ENCODE data around the gene SLC34A1.
"Not testable (repeated sequence)": the region's sequence is repeated elsewhere in the genome, so short reads cannot be mapped to it uniquely, and the experiment has no call there.

SLC34A1 gene

GRCh38 chr5:177368869-177369644 is 15.2 kb upstream of the SLC34A1 start:
- no peak for DNase-seq

DNA sequence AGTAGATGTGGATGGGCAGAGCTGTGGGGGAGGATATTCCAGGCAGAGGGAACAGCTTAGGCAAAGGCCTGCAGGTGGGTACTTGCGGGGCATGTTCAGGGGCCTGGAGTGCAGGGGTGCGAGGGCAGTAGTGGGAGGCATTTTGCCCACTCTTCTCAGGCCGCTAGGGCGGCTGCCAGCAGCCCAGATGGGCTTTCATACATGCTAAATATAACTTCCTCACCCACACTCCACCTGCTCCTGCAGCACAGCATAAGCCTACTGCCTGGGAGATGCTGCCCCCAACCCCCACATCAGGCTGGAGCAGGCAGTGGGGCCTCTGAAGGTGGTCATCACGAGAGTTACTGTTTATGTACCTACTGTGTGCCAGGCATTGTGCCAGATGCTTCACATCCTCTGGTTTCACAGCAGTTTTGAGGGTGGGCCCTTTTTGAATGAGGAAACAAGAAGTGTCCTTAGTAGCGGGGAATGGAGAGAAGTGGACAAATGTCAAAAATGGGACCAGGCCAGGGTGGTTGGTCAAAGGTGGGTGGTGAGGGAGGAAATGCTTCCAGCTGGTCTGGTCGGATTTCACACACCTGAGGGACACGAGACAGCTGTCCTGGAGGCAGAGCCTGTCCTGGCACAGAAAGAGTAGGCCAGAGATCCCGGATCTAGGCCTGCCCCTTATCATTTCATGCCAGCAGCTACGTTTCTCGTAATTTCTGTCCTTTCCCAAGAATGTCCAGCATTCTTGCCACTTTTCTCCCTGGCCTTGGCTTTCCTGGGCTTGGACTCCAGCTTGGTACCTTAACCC is 14.4 kb upstream of the SLC34A1 start:
- peak; percentile 57 for DNase-seq

DNA sequence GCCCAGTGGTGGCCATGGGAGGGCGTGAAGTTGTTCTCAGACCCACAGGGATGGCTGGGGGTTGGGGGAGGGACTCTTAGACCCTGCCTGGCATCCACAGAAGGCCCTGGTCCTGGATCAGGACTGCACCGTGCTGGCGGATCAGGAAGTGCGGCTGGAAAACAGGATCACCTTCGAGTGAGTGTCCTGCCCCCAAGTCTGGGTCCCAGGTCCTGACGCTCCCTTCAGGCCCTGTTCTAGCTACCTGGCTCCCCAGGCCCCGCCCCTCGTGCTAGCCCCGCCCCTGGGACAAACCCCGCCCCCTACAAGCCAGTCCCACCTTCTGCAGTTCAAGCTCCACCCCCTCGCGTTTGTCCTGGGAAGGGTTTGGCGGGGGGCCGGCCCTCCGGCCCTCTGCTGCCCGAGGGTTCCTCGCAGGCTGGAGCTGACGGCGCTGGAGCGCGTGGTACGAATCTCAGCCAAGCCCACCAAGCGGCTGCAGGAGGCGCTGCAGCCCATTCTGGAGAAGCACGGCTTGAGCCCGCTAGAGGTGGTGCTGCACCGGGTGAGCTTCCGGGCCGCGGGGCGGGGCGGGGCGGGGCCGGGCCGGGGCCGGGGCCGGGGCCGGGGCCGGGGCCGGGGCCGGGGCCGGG is 13.6 kb upstream of the SLC34A1 start:
- DNase-seq, result peak; percentile 91

- DNase-seq, result no peak
Observed at GRCh38 chr5:177371120-177372033, 12.9 kb upstream of the SLC34A1 start.

GRCh38 chr5:177372034-177372896 is 12.0 kb upstream of the SLC34A1 start:
- peak; percentile 32 for DNase-seq

- DNase-seq, result no peak
Observed at GRCh38 chr5:177372910-177373309, 11.3 kb upstream of the SLC34A1 start.

DNA sequence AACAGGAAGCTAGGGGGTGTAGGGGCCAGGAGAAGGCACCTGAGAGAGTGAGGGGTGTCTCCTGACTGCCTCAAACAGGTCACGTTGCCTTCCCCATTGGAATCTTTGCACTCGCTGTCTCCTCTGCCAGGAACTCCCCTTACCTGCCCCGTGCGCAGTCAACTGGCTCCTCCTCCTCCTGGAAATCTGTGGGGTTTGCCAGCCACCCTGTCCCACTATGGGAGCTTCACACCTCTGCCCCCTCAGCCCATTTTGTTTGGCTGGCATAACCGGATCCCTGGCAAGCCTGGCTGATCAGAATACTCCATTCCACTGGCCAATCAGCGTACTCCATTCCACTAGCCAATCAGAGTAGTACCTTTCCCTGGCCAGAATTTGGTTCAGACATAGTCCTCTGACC is 10.4 kb upstream of the SLC34A1 start:
- no peak for DNase-seq

DNA sequence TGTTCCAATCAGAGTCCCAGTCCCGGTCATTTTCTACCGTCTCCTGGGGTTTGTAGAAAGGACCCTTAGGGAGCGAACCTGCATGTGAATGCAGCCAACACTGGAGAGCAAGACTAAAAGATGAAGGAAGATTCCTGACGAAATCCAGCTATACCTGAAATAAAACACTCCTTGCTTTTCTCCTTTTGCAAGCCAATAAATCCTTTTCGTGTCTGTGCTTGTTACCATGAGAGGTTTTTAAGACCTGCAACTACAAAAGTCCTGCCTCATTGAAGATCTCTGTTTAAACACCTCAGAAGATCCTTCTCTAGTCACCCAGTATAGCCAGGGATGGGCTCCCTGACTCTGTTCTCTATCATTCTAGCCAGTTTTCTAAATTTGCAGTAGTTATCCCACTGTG is 10.0 kb upstream of the SLC34A1 start:
- no peak for DNase-seq

- not testable (repeated sequence) for DNase-seq
Observed at GRCh38 chr5:177375516-177375915, 8.7 kb upstream of the SLC34A1 start.

GRCh38 chr5:177376107-177376506 is 8.1 kb upstream of the SLC34A1 start:
- no peak for DNase-seq

GRCh38 chr5:177377851-177378776 is 6.1 kb upstream of the SLC34A1 start:
- DNase-seq, result no peak

- DNase-seq, result no peak
Observed at GRCh38 chr5:177378884-177379883, 5.0 kb upstream of the SLC34A1 start.

DNA sequence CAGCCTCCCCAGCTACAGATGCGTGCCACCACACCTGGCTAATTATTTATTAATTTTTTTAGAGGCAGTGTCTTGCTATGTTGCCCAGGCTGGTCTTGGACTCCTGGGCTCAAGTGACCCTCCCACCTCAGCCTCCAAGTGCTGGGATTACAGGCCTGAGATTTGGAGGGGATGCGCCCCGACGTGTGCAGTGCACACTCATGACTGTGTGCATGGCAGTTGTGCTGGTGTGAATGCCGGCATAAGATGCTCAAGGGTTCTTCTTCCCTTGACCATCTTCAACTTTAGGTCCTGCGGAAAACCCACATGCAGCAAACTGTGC is 3.5 kb upstream of the SLC34A1 start:
- DNase-seq, result no peak

GRCh38 chr5:177382423-177383029 is 1.7 kb upstream of the SLC34A1 start:
- peak; percentile 72 for DNase-seq

DNA sequence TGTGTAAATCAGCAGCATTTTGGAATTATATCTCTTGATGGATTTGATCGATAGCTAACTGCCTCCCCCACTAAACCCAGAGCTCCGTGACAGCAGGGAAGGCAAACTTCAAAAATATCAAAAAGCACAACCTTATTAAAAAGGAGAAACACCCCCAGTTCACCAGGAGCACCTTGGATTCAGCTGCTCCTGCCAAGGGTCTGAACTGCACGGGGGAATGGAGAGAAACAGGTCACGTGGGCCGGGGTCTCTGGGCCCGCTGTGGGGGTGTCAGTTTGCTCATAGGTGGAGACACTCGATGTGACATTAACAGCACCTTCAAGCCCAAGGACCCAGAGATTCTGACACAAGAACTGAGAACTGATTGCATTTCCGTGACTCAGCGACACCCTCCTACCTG is 1.1 kb upstream of the SLC34A1 start:
- no peak for DNase-seq

DNA sequence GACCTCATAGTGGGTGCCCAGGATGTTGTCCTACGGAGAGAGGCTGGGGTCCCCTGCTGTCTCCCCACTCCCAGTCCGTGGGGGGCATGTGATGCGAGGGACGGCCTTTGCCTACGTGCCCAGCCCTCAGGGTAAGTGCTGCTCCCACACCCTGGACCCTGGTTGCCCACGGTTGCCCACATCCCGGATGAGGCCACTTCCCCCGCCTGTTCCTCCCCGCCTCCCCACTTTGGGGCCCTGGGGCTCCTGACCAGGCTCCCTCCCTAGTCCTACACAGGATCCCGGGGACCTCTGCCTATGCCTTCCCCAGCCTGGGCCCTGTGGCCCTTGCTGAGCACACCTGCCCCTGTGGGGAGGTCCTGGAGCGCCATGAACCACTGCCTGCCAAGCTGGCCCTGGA is 1.5 kb downstream of the SLC34A1 start:
- DNase-seq, result no peak

DNA sequence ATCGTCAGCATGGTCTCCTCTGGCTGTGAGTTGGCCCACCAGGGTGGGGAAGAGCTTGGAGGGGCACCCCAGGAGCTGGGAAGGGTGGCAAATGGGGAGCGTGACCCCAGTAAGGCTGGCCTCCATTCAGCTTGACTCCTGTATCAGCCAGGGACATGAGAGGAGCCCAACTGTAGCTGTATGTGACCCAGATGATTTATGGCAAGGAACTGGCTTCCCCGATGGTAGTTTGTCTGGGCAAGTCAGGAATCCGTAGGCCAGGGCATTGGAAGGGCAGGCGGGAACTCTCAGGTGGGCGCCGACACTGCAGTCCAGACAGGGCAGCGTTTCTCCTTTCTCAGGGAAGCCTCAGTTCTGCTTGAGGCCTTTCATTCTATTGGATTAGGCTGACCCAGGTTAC is 2.3 kb downstream of the SLC34A1 start:
- no peak for DNase-seq

DNA sequence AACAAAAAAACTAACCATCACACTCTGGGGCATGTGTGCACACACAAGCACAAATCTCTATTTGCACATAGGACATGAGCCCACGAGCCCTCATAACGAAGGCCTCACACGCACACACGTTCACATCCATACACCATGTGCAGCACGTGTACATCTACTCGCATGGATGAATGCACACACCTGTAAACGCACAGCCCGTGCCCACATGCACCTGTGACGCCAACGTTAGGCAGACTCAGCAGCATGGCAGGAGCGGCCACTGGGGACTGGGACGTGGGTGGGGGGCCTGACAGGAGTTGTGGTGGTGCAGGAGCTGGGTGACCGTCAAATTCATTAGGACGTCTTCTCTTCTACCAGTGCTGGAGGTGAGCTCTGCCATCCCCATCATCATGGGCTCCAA is 3.2 kb downstream of the SLC34A1 start:
- DNase-seq, result no peak

GRCh38 chr5:177388521-177389052 is 4.4 kb downstream of the SLC34A1 start:
- no peak for DNase-seq
